ENCODE results near the gene MYO1H. TPM values are rescaled to one million over a fixed set of nuclear protein-coding genes. Genes with fewer than 3 reads are reported as not detected.

The MYO1H gene
- total RNA-seq, 2 experiments from 2014 or later, result not detected

GRCh38 chr12:109466305-109466704 lies 118.6 kb downstream of the MYO1H start:
- Histone ChIP-seq H3K4me3 (ENCODE audit: low read length) (no peak overlapping the region), H3K4me1 (ENCODE audit: insufficient read depth, low read length) (peaks cover 35% of the 10 kb centered on the region), H3K27me3 (ENCODE audit: control insufficient read depth in 1 of 2, insufficient read depth in 2 of 2, low read length in 2 of 2) (no peaks in the 10 kb centered on the region), H3K36me3 (ENCODE audit: insufficient read depth, low read length) (peaks cover 53% of the 10 kb centered on the region), H3K27ac (ENCODE audit: low read depth in 1 of 2, low read length in 2 of 2) (no peak overlapping the region), H3K9me3 (ENCODE audit: control insufficient read depth in 1 of 2, insufficient read depth in 1 of 2, low read length in 2 of 2) (no peaks in the 10 kb centered on the region)
- Mint-ChIP-seq H3K27ac (no peak overlapping the region), H3K36me3 (ENCODE audit: low read depth) (peaks cover 60% of the 10 kb centered on the region), H3K9me3 (no peaks in the 10 kb centered on the region), H3K27me3 (no peaks in the 10 kb centered on the region), H3K4me3 (no peak overlapping the region), H3K4me1 (ENCODE audit: low read depth) (peaks cover 62% of the 10 kb centered on the region)
- intact Hi-C loops (cut with DNase I, micrococcal nuclease), result no loop called here
- POLR2A ChIA-PET, result no interaction called here
- DNase-seq, result no peak
- no peak for ATAC-seq (ENCODE audit: poor library complexity)
- TF ChIP-seq CTCF (IDR thresholded peaks at IDR 0.05), result no peak
- CTCF ChIA-PET, result no interaction called here

GRCh38 chr12:109466821-109467220 lies 119.1 kb downstream of the MYO1H start:
- H3K4me1 ChIP-seq (ENCODE audit: insufficient read depth, low read length), result peaks cover 29% of the 10 kb centered on the region

GRCh38 chr12:109467978-109468676 lies 120.4 kb downstream of the MYO1H start:
- peaks cover 44% of the 10 kb centered on the region for H3K4me1 Mint-ChIP-seq (ENCODE audit: low read depth)
- intact Hi-C loops (cut with DNase I, micrococcal nuclease), result no loop called here
- no peak overlapping the region for H3K27ac Mint-ChIP-seq
- no peak overlapping the region for H3K4me3 ChIP-seq (ENCODE audit: low read length)
- H3K27me3 Mint-ChIP-seq, result no peaks in the 10 kb centered on the region
- no peak overlapping the region for H3K4me3 Mint-ChIP-seq
- H3K27me3 ChIP-seq (ENCODE audit: control insufficient read depth in 1 of 2, insufficient read depth in 2 of 2, low read length in 2 of 2), result no peaks in the 10 kb centered on the region
- ChIA-PET CTCF (no interaction called here), POLR2A (no interaction called here)
- peaks cover 52% of the 10 kb centered on the region for H3K36me3 Mint-ChIP-seq (ENCODE audit: low read depth)
- no peak for TF ChIP-seq CTCF (IDR thresholded peaks at IDR 0.05)
- H3K9me3 ChIP-seq (ENCODE audit: control insufficient read depth in 1 of 2, insufficient read depth in 1 of 2, low read length in 2 of 2), result no peaks in the 10 kb centered on the region
- ATAC-seq (ENCODE audit: poor library complexity) (no peak), DNase-seq (no peak)
- peaks cover 16% of the 10 kb centered on the region for H3K4me1 ChIP-seq (ENCODE audit: insufficient read depth, low read length)
- H3K9me3 Mint-ChIP-seq, result no peaks in the 10 kb centered on the region
- no peak overlapping the region for H3K27ac ChIP-seq (ENCODE audit: low read depth in 1 of 2, low read length in 2 of 2)
- H3K36me3 ChIP-seq (ENCODE audit: insufficient read depth, low read length), result peaks cover 50% of the 10 kb centered on the region

More at GRCh38 chr12:109466821-109467220, 119.1 kb downstream of the MYO1H start:
- Histone ChIP-seq H3K4me3 (ENCODE audit: low read length) (no peak overlapping the region), H3K27me3 (ENCODE audit: control insufficient read depth in 1 of 2, insufficient read depth in 2 of 2, low read length in 2 of 2) (no peaks in the 10 kb centered on the region), H3K27ac (ENCODE audit: low read depth in 1 of 2, low read length in 2 of 2) (no peak overlapping the region), H3K9me3 (ENCODE audit: control insufficient read depth in 1 of 2, insufficient read depth in 1 of 2, low read length in 2 of 2) (no peaks in the 10 kb centered on the region), H3K36me3 (ENCODE audit: insufficient read depth, low read length) (peaks cover 53% of the 10 kb centered on the region)
- Mint-ChIP-seq H3K27me3 (no peaks in the 10 kb centered on the region), H3K36me3 (ENCODE audit: low read depth) (peaks cover 56% of the 10 kb centered on the region), H3K4me3 (no peak overlapping the region), H3K4me1 (ENCODE audit: low read depth) (peaks cover 57% of the 10 kb centered on the region), H3K9me3 (no peaks in the 10 kb centered on the region), H3K27ac (no peak overlapping the region)
- ChIA-PET CTCF (no interaction called here), POLR2A (no interaction called here)
- no peak for DNase-seq
- ATAC-seq (ENCODE audit: poor library complexity), result no peak
- intact Hi-C loops (cut with DNase I, micrococcal nuclease), result no loop called here
- no peak for TF ChIP-seq CTCF (IDR thresholded peaks at IDR 0.05)
